Activated CD8-positive, alpha-beta memory T cell treated with anti-CD3 and anti-CD28 coated beads for 24 hours (primary cell): ENCODE results near the gene FLNC.

Source experiments
- DNase-seq: peaks from one replicate; pipeline ENCODE4 v3.0.0-alpha.2; 2020

FLNC gene

DNA sequence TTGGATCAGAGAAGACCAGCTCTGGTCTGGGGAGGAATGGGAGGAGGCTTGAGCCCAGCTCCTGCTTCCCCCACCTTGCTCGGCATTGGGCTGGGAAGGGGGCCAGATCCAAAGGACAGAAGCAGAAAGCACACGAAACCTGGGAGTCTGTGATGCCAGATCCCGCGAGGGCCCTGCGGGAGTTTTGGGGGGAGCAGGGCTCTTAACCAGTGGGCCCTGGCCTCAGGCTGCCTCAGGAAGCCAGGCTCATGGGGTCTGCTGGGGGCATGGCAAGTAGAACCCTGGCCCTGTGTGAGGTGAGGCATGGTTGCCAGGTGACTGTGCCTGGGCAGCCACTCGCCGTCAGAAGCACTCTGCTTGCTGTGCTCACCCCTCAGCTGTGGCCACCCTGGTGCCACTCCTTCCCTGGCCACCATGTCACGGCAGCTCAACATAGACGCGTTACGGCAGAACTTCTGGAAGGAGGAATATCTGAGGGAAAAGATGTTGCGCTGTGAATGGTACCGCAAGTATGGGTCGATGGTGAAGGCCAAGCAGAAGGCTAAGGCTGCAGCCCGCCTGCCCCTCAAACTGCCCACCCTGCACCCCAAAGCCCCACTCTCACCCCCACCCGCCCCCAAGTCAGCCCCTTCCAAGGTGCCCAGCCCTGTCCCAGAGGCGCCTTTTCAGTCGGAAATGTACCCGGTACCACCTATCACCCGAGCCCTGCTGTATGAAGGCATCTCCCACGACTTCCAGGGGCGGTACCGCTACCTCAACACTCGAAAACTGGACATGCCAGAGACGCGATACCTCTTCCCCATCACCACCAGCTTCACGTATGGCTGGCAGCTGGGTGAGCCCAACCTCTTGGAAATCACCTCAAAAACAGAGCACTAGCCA lies 36.0 kb downstream of the FLNC start:
- no peak for DNase-seq

DNA sequence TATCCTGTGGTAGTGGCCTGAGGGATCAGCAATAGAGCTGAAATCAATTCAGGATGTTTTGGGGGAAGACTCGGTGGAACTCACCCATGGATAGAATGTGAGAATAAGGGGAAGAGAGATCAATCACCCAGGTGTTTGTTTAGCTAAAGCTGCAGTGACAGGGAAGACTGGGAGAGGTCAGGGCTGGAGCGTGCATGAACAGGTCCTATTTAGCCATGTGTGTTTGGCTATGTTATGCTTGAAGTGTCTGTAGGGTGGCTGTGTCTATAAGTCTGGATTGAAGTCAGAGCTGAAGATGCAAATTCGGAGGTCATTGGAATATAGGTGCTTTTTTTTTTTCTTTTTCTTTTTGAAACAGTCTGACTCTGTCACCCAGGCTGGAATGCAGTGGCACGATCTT lies 37.0 kb downstream of the FLNC start:
- DNase-seq, result no peak

DNA sequence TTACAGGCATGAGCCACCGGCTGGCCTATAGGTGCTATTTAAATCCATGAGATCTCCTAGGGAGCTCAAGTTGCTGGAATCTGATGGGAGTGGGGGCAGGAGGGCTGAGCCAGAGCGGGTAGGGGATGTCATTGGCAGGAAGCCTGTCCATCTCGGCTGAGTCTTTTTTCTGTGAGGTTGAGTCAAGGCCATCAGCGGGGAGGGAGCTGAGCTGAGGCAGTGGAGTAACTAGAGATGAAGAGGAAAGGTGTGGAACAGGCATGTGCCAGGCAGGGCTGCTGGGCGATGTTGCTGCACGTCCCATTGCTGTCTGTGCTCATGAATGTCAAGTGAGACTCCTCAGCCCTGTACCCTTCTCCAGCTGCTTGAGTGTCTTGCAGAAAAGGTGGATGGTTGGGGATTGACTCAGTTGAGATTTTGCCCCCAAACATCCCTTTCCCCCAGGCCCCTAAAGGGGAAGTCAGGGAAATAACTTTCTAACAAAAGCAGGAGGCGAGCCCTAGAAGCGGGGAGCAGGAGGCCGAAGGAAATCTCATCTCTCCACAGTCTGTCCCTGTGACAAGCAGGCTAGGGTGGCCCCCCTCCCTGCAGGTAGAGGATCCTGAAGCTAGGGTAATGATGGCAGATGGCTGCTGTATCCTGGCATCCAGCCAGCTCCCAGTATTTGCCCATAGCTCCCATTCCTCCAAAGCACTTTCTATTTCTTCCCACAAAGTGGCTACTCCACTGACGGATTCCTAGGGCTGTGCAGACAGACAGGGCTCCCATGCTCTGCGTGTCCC lies 37.8 kb downstream of the FLNC start:
- no peak for DNase-seq

GRCh38 chr7:128868624-128869137 lies 38.5 kb downstream of the FLNC start:
- DNase-seq, result no peak

GRCh38 chr7:128869138-128869943 lies 39.1 kb downstream of the FLNC start:
- peak; percentile 84 for DNase-seq

DNA sequence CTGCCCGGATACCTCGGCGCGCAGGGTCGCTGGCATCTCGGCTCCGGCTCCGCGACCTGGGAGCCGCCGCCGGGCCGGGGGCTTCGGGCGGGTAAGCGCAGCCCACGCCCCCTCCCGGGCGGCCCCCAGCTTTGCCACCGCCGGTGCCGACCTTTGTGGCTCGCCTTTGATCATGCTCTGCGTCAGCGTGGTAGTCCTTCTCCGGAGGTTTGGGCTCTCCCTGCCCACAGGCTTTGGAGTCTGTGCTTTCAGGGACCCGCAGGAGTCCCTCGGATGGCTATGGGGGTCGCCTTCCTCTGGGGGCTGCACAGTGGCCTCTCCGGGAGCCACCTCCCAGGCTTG lies 39.7 kb downstream of the FLNC start:
- DNase-seq, result no peak

GRCh38 chr7:128871050-128871449 lies 40.8 kb downstream of the FLNC start:
- DNase-seq, result no peak

GRCh38 chr7:128872394-128872824 lies 42.2 kb downstream of the FLNC start:
- no peak for DNase-seq

DNA sequence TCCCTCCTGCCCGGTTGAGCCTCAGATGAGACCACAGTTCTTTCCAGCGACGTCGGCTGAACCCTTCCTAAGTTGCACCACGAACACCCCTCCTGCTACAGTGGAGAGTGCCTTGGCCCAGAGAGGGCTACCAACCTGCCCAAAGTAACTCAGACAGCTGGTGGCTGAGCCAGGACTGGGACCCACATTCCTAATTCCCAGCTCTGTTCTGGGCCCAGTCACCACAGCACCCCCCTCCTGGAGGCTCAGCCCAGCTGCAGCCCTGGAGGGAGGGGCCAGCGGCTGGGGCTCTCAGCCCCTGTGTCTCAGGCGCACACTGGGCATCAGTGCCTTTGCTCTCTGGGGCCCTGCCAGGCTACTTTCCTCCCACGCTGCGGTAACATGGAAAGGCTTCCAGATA lies 43.0 kb downstream of the FLNC start:
- no peak for DNase-seq

DNA sequence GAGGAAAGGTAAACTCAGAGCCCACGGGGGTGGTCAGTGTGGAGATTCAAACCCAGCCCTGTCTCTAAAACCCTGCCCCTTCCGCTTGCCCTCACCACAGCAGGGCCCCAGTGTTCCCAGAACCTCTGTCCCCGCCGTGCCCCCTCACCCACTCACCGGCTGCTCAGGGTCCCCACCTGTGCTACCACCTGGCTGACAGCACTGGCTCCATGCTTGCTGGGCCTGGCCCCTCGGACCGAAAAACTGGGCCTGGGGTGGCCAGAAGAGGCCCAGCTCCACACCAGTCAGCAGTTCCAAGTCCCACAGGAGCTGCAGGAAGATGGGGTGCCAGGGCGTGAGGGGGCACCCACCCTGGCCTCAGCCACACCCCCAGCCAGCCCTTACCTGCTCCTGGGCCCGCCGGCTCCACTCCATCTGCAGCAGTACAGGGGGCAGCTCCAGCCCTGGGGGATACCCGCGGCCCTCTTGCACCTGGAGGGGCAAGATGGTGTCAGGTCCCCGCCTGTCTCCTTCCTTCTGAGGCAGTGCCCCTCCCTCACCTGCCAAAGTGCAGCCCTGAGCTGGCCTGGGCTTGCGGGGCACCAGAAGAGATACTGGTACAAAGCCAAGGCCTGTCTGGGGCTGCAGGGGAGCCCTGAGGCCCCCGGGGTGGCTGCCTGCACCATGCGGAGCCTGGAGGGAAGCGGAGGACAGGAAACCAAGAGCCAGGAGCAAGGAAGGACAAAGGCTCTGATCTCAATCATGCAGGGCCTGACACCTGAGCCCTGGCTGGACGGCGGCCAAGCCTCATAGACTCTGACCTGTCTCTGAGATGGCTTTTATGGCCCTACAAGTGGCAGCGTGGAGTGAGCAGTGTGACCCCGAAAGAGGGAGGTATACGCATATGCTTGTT lies 44.2 kb downstream of the FLNC start:
- no peak for DNase-seq

- no peak for DNase-seq
Observed at GRCh38 chr7:128875523-128875948, 45.3 kb downstream of the FLNC start.

DNA sequence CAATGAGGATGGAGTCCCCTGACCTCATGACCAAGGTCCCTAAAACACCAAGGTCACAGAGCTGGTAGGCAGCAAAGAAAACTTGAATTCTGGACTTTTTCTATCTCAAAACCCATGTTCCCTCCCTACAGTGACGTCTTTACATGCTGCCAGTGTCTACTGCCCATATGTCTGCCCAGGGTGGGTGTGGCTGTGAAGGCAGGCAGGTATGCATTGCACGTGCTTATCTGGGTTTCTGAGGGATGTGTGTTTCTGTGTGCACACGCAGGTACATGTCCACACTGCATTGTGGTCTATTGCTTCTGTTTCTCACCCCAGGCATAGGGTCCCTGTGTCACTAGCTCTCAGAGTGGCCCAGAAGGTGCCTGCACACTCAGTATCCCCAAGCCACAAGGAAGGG lies 45.9 kb downstream of the FLNC start:
- DNase-seq, result no peak

GRCh38 chr7:128876586-128876977 lies 46.4 kb downstream of the FLNC start:
- DNase-seq, result no peak

DNA sequence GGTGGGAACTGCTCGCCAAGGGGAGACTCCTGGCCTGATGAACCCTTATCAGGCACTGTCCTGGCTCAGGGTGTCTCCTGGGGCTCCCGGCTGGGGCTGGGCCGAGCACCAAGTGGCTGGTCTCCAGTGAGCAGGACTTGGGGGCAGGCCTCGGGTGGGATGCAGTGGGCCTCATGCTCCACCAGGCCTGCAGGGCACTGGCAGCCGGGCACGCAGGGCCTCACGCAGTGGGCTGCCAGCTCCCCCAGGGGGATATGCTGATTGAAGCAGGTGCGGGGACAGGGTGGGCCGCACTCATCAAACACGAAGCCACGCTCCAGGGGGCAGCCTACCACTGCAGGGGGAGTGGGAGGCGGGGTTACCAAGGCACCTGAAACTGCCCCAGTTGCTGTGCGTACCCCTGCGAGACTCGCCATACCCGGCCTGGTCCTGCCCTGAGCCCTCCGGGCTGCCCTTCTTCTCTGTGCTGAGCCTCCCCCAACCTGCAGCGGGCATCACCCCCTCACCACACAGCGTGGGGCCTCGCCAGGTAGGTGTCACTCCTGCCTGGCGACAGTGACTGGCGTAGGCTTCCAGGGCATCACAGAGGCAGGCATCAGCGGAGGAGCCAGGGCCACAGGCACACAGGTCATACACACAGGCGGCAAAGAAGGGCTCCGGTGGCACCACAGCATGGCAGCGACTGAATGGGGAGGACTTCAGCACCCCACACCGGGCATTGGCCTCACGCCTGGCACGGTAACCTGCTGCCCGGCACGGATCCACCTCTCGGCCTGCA lies 47.0 kb downstream of the FLNC start:
- DNase-seq, result no peak

DNA sequence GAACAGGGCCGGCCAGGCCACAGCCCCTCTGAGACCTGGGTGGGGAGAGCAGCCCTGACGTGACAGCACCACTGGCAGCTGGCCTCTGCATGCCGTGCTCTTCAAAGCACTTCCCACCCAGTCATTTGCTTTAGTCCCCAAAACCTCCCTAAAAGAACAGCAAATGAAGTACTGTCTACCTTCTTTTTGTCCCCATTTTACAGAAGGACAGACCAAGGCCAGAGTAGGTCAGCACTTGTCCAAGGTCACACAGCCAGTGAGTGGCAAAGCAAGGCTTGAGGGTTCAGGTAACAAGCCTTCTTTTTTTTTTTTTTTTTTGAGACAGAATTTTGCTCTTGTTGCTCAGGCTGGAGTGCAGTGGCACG lies 47.5 kb downstream of the FLNC start:
- DNase-seq, result no peak

GRCh38 chr7:128878226-128879105 lies 48.3 kb downstream of the FLNC start:
- DNase-seq, result no peak

DNA sequence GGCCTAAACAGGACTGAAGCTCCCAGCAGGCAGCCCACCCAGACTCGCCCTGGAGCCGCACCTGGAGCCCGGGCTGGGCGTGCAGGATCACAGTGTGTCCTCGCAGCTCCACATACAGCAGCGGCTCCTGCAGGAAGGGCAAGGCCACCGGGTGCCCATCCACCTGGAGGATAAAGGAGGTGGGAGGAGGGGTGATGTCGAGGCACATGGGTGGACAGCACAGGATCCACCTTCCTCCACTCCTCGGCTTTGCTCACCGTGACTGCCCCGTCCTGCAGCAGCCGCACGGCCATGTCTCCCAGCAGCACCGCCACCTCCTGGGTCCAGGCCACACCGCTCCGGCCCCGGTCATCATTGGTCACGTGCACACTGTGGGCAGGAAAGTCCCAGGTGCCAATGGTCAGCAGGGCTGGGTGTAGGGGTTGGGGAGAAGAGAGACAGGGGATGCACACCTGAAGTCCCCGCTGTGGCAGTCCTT lies 49.3 kb downstream of the FLNC start:
- DNase-seq, result no peak

DNA sequence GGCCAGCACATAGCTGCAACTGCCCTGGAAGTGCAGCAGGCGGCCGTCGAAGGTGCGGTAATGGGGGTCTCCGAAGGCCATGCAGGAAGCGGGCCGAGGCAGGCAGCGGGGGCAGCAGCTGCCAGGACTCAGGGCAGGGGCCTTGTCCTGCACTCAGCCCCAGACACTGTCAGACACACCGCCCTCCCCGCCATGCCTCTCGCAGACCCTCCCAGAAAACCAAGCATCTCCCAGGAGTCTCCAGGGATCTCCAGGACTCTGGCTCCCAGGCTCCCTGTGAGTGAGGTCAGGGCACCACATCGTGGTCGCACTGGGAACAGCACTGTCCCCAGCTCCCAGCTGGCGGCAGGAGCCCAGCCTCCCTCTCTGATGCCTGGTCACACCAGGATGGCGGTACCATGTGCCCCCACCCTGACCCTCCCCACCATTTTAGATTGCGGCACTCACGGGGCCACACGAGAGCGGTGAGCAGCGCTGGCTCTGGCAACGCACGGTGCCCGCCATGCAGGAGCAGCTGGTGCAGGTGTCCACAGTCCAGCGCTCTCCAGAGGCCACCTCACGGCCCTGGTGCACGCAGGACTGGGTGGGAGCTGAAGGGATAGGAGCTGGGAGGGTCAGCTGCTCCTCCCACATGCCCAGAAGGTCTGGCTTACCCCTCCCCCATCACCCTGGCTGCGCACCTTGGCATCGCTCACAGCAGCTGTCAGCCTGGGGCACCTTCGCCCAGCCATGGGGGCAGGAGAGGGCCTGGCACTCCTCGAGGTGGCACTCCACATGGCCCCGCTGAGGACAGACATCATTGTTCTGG lies 49.9 kb downstream of the FLNC start:
- no peak for DNase-seq

GRCh38 chr7:128880791-128881457 lies 50.7 kb downstream of the FLNC start:
- DNase-seq, result no peak
